Measurements from ENCODE around the gene L3MBTL1.

L3MBTL1 gene

DNA sequence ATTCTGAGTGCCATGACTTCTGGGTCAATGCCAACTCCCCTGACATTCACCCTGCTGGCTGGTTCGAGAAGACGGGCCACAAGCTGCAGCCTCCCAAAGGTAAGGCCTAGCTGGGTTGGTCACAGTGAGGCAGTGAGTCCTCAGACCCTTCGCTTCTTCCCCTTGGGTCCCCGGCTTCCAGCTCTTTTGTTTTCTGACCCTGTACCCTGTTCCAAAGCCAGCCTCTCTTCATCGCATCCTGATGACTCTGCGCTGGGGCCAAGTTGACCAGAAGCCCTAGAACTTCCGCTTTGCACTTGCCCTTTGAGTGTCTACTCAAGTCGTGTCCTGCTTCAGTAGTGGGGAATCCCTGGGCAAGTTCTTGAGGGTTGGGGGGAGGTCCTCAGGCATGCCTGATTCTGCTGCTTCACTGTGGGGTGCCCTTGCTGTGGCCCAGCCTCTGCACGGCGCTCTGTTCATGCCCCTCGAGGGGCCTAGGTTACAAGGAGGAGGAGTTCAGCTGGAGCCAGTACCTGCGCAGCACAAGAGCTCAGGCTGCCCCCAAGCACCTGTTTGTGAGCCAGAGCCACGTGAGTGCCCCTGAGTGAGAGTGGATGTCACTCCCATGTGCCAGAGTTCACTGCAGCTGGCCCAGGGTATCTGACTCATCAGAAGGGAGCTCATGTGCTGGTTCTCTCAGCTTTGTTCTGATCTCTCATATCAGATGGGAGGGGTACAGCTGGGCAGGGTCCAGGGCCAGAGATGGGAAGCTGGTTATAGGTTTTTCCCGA is 23.0 kb downstream of the L3MBTL1 start:
- no peak overlapping the region for H3K4me3 ChIP-seq (ENCODE audit: low read depth, low read length)
- TF ChIP-seq, protein P1, sequence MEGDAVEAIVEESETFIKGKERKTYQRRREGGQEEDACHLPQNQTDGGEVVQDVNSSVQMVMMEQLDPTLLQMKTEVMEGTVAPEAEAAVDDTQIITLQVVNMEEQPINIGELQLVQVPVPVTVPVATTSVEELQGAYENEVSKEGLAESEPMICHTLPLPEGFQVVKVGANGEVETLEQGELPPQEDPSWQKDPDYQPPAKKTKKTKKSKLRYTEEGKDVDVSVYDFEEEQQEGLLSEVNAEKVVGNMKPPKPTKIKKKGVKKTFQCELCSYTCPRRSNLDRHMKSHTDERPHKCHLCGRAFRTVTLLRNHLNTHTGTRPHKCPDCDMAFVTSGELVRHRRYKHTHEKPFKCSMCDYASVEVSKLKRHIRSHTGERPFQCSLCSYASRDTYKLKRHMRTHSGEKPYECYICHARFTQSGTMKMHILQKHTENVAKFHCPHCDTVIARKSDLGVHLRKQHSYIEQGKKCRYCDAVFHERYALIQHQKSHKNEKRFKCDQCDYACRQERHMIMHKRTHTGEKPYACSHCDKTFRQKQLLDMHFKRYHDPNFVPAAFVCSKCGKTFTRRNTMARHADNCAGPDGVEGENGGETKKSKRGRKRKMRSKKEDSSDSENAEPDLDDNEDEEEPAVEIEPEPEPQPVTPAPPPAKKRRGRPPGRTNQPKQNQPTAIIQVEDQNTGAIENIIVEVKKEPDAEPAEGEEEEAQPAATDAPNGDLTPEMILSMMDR (IDR thresholded peaks at IDR 0.05; ENCODE audit: low read depth, low read length) = no peak

DNA sequence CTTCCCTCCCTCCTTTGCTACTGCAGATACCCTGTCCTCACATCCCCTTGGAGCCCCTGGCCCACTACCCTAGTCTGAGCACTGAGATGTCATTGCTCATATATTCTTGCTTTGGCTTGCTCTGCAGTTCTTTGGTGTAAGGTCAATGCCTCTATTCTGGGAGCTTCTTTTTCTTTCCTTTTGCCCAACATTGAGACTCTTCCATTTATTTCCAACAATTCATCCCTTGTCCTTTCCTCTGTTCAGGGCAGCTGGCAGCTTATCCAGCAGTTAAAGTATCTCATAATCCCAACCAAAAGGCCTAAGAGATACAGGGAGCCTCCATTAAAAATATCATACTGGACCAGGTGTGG is 23.6 kb downstream of the L3MBTL1 start:
- no peak overlapping the region for H3K4me3 ChIP-seq (ENCODE audit: low read depth, low read length)
- TF ChIP-seq, protein P1 (IDR thresholded peaks at IDR 0.05; ENCODE audit: low read depth, low read length) = no peak

DNA sequence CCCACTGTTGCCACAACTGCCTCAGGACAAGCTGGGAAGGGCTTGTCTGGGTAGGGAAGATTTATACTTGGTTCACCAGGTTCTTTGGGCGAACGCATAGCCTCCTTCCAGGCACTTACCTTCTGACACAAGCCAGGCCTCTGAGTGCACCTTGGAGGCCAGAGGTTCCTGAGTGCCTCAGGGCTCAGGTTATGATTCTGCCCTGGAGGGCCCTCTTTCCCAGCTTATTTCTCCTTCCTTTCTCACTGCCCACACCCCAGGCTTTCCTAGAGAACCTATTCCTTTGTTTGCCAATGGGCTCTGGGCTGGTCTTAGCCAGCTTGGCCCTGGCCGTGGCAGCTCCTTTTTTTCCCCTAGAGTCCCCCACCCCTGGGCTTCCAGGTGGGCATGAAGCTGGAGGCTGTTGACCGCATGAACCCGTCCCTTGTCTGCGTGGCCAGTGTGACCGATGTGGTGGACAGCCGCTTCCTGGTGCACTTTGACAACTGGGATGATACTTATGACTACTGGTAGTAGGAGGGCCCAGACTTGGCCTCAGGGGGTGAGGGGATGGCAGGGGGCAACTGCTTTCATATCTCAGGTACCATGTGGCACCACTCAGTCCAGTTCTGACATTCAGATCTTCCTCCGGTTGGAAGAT is 25.0 kb downstream of the L3MBTL1 start:
- TF ChIP-seq, protein P1 (IDR thresholded peaks at IDR 0.05; ENCODE audit: low read depth, low read length) = no peak

DNA sequence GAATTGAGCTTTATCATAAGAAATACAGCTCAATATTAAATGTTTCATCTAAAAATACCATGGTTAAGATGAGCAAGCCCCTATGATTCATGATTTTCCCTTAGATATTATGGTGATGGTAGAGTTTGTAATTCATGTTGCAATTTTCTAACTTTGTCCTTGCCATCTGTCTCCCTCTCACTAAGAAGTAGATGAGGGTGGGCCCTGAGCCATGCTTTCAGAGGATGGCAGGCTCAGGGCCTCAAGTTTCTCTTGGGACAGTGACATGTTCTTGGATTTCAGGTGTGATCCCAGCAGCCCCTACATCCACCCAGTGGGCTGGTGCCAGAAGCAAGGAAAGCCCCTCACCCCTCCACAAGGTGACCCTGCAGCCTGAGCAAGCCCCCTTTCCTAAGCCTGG is 25.6 kb downstream of the L3MBTL1 start:
- TF ChIP-seq, protein P1 (IDR thresholded peaks at IDR 0.05; ENCODE audit: low read depth, low read length) = no peak
- H3K4me3 ChIP-seq (ENCODE audit: low read depth, low read length) = no peak overlapping the region

More for the DNA sequence above, 25.0 kb downstream of the L3MBTL1 start:
- no peak overlapping the region for H3K4me3 ChIP-seq (ENCODE audit: low read depth, low read length)

DNA sequence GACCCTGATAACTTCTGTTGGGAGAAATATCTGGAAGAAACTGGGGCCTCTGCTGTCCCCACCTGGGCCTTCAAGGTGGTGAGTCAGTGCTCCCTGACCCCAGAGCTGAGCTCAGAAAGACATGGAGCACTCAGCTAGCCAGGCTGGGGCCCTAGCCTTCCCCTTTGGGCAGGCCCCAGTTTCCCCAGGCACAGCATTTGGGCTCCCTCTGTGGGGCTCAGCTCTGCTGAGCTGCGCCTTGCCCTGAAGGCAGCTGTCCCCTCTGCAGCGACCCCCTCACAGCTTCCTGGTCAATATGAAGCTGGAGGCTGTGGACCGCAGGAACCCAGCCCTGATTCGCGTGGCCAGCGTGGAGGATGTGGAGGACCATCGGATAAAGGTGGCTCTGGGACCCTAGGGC is 26.5 kb downstream of the L3MBTL1 start:
- TF ChIP-seq, protein P1 (IDR thresholded peaks at IDR 0.05; ENCODE audit: low read depth, low read length) = no peak
- H3K4me3 ChIP-seq (ENCODE audit: low read depth, low read length) = no peak overlapping the region

DNA sequence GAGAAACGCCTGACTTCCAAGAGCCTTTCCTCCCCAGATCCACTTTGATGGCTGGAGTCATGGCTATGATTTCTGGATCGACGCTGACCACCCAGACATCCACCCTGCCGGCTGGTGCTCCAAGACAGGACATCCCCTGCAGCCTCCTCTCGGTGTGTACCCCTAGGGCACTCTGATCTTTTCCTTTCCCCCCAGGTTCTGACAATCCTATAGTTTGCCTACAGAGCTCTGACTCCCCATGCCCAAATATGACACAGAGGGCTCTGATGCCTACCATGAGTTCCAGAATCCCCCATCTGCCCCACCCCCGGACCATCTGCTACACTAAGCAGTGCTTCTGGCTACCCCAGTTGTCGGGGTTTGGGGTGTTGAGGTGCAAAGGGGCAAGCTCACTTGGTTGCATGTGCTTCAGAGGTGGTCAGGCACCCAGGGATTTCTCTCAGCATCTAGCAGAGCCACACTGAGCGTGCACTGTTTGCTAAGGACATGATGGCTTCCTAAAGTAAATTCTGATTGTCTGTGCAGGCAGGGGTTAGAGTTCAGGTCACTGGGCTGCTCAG is 27.4 kb downstream of the L3MBTL1 start:
- TF ChIP-seq, protein P1 (IDR thresholded peaks at IDR 0.05; ENCODE audit: low read depth, low read length) = no peak
- H3K4me3 ChIP-seq (ENCODE audit: low read depth, low read length) = no peak overlapping the region
